ENCODE measurements around the gene NEGR1. TPM values are rescaled to one million over a fixed set of nuclear protein-coding genes. Genes with fewer than 3 reads are reported as not detected.

The NEGR1 gene
- total and polyA plus RNA-seq, 3 donors from 2014 or later: 2.9 to 7.6 (median 3.1) TPM

DNA sequence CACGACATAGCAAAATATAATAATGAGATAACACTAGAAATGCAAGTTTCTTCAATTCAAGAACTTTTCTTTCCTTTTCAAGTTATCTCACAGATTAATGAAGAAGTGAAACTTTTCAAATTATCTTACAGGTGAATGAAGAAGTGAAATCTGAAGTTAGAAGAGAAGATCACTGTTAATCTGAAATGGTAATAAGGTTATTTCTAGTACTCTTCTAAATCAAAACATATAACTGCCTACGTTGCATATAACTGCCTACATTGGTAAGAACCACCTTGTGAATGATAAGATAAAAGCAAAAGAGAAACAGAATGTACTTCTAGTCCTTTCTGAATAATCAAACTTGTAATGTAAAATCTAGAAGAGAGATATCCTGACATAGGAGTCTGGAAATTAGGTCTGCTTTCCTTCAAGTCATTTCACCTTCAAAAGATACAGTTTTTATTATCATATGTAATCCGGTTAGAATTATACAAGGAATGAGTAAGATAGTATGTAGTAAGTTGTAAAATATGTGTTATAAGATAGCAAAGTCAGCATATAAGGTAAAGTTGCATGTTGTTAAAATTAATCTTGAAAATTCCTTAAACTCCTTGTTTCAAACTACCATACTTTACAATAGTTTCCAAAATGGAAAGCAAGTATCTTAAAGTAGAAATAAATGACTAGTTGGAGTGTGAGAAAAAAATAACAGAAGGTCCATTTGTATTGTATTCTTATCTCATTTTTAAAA is 679.1 kb downstream of the NEGR1 start:
- intact Hi-C loops (cut with DNase I; ENCODE audit: low total_unique reads): no loop called here
- Histone ChIP-seq H3K4me3 (no peak overlapping the region), H3K4me1 (no peaks in the 10 kb centered on the region), H3K27ac (no peak overlapping the region), H3K9me3 (no peaks in the 10 kb centered on the region), H3K27me3 (no peaks in the 10 kb centered on the region), H3K36me3 (ENCODE audit: low read depth, missing control alignments) (no peaks in the 10 kb centered on the region)
- TF ChIP-seq CTCF (IDR thresholded peaks at IDR 0.05) (no peak), POLR2A (IDR thresholded peaks at IDR 0.05) (no peak)
- 69 to 70% methylated on average over 3 of the region's 3 CpGs for WGBS, 2 donors
- no peak for DNase-seq

DNA sequence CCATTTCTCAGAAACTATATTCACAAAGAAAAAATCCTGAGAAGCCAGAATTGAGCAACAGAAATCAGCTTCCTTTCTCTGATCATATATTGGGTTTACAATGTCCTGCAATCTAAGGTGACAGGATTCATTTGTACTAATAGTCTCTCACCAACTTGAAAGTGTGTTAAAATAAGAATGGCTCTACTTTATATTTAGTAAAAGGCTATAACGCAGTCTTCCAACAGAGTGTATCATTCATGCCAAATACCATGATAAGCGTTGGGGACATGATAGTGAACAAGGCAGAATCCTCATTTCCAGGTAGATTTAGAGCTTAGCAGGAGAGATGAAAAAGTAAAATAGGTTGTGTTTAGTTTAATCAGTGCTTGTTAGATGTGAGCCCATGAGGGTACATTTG is 682.3 kb downstream of the NEGR1 start:
- no peak overlapping the region for H3K27ac ChIP-seq
- intact Hi-C loops (cut with DNase I; ENCODE audit: low total_unique reads): no loop called here
- no peak overlapping the region for H3K4me3 ChIP-seq
- no peak for DNase-seq
- no peaks in the 10 kb centered on the region for H3K4me1 ChIP-seq
- no peaks in the 10 kb centered on the region for H3K9me3 ChIP-seq
- TF ChIP-seq POLR2A (IDR thresholded peaks at IDR 0.05) (no peak), CTCF (IDR thresholded peaks at IDR 0.05) (no peak)
- WGBS, 2 donors: 96% methylated on average over 2 of the region's 2 CpGs
- no peaks in the 10 kb centered on the region for H3K36me3 ChIP-seq (ENCODE audit: low read depth, missing control alignments)
- H3K27me3 ChIP-seq: no peaks in the 10 kb centered on the region

- H3K36me3 ChIP-seq (ENCODE audit: low read depth, missing control alignments): no peaks in the 10 kb centered on the region
- H3K9me3 ChIP-seq: no peaks in the 10 kb centered on the region
- DNase-seq: no peak
- H3K4me3 ChIP-seq: no peak overlapping the region
- intact Hi-C loops (cut with DNase I; ENCODE audit: low total_unique reads): no loop called here
- H3K27me3 ChIP-seq: no peaks in the 10 kb centered on the region
- WGBS, 2 donors: 59 to 68% methylated on average over 1 of the region's 1 CpG
- H3K27ac ChIP-seq: no peak overlapping the region
- TF ChIP-seq POLR2A (IDR thresholded peaks at IDR 0.05): no peak
- TF ChIP-seq CTCF (IDR thresholded peaks at IDR 0.05): no peak
- H3K4me1 ChIP-seq: no peaks in the 10 kb centered on the region
Measured at GRCh38 chr1:71599306-71599705, 683.0 kb downstream of the NEGR1 start.

DNA sequence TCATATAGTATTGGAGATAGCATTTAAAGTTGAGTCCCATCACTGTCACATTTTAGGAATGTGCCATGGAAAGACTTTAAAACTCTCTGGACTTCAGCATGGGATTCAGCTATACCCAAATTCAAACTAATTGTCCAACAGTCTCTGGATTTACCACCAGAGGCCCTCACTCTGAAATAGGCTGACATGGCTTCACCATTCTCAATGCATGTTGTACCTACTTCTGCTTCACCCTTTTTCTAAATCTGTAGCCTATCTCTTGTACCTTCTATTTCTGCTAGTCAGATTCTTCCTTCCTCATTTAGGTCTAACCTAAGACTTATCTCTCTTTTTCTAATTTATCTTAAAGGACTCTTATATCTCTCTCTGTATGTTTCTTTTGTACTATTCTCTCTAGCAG is 688.8 kb downstream of the NEGR1 start:
- Histone ChIP-seq H3K9me3 (no peaks in the 10 kb centered on the region), H3K4me1 (no peaks in the 10 kb centered on the region), H3K4me3 (no peak overlapping the region), H3K36me3 (ENCODE audit: low read depth, missing control alignments) (no peaks in the 10 kb centered on the region), H3K27me3 (no peaks in the 10 kb centered on the region), H3K27ac (no peak overlapping the region)
- TF ChIP-seq CTCF (IDR thresholded peaks at IDR 0.05) (no peak), POLR2A (IDR thresholded peaks at IDR 0.05) (no peak)
- intact Hi-C loops (cut with DNase I; ENCODE audit: low total_unique reads): no loop called here
- DNase-seq: no peak

DNA sequence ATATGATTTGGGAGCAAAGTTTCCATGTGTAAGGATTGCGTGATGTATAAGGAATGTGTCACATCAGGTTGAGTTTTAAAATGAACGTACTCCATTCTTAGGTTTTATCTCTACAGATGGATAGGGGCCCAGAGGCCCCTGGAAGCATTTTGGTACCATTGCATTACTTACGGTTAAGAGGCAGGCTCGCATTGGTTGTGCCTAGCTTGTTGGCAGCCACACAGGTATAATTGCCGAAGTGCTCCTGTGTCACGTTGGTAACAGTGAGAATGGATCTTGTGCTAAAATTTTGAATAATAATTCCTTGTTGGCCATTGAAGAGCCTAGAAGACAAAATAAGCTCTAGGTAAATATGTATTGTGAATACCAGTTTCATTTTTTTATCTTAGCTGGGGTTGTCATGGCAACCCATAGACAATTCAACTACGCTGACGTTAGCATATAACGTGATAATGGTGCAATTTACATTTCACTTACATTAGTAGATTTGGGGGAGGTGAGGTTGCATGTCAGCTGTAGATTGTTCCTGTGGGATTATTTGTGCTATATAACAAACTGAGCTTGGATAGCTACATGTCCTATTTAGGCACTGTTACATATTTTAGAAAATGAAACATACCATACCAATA is 689.6 kb downstream of the NEGR1 start:
- no peaks in the 10 kb centered on the region for H3K36me3 ChIP-seq (ENCODE audit: low read depth, missing control alignments)
- no peak overlapping the region for H3K4me3 ChIP-seq
- intact Hi-C loops (cut with DNase I; ENCODE audit: low total_unique reads): no loop called here
- no peaks in the 10 kb centered on the region for H3K9me3 ChIP-seq
- 69 to 71% methylated on average over 9 of the region's 9 CpGs for WGBS, 2 donors
- H3K27me3 ChIP-seq: no peaks in the 10 kb centered on the region
- no peak for TF ChIP-seq POLR2A (IDR thresholded peaks at IDR 0.05)
- no peak for TF ChIP-seq CTCF (IDR thresholded peaks at IDR 0.05)
- no peak for DNase-seq
- H3K4me1 ChIP-seq: no peaks in the 10 kb centered on the region
- no peak overlapping the region for H3K27ac ChIP-seq

Measured in testis (tissue), 3 donors.